ENCODE measurements around the gene BTNL9.

DNA sequence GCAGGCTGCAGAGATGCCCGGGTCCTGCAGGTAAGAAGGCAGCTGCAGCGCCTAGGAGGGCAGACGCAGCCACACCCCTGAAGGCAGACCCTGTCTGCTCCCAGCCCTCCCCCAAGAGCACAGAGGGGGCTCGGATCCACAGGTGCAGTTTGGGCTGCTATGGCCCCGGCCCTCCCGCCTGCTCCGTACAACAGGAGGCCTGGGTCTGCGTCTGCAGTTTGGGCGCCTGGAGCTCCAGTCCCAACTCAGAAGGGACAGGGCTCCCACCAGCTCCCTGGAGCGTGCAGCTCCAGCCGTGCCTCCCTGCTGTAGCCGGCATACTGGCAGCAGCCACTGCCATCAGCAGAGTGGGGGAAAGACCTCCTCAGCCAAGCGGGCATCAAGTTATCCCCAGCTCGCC, 30.5 kb downstream of the BTNL9 start:
- TF ChIP-seq, protein P1, sequence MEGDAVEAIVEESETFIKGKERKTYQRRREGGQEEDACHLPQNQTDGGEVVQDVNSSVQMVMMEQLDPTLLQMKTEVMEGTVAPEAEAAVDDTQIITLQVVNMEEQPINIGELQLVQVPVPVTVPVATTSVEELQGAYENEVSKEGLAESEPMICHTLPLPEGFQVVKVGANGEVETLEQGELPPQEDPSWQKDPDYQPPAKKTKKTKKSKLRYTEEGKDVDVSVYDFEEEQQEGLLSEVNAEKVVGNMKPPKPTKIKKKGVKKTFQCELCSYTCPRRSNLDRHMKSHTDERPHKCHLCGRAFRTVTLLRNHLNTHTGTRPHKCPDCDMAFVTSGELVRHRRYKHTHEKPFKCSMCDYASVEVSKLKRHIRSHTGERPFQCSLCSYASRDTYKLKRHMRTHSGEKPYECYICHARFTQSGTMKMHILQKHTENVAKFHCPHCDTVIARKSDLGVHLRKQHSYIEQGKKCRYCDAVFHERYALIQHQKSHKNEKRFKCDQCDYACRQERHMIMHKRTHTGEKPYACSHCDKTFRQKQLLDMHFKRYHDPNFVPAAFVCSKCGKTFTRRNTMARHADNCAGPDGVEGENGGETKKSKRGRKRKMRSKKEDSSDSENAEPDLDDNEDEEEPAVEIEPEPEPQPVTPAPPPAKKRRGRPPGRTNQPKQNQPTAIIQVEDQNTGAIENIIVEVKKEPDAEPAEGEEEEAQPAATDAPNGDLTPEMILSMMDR (IDR thresholded peaks at IDR 0.05; ENCODE audit: insufficient read depth, low read length) = no peak
- no peak for TF ChIP-seq POLR2AphosphoS5 (IDR thresholded peaks at IDR 0.05; ENCODE audit: low read depth)
- no peak for TF ChIP-seq SPI1 (IDR thresholded peaks at IDR 0.05; ENCODE audit: borderline replicate concordance, low read depth)
- no peak for TF ChIP-seq GABPA (IDR thresholded peaks at IDR 0.05; ENCODE audit: low read depth)

Data from HL-60 (cell line).